SH-SY5Y (cell line): ENCODE measurements around the gene CATSPERE.

ENCODE experiments used
- GATA2 ChIP-seq: IDR thresholded peaks from 2 replicates; pipeline ENCODE4 v1.6.1; 2011; ENCODE audit warnings: mild to moderate bottlenecking, low read depth, low read length
- GATA3 ChIP-seq: IDR thresholded peaks from 2 replicates; pipeline ENCODE4 v1.6.1; 2011; ENCODE audit warnings: low read depth, mild to moderate bottlenecking, low read length, moderate library complexity

- TF ChIP-seq GATA2 = no peak
- no peak for TF ChIP-seq GATA3
These were observed 192.5 kb downstream of the CATSPERE start for GRCh38 chr1:244653439-244654107.
